Caco-2 (cell line): ENCODE results near the gene CDSN. TPM values are rescaled to one million over a fixed set of nuclear protein-coding genes. Genes with fewer than 3 reads are reported as not detected.

Experiments used
- BruUV-seq: library from RNA; stranded (reverse); fragments of 400-500 nt; replicated peaks from 2 replicates; lab custom pipeline; 2021; lab: Mats Ljungman, UMichigan
- CTCF ChIA-PET: fragments of 300-600 bp; sonication (Branson Sonifier 250); formaldehyde crosslinking; loops from one replicate; lab custom pipeline; 2022; ENCODE audit warnings: antibody characterized with exemption; lab: Charles Lee
- POLR2A ChIA-PET: fragments of 300-600 bp; sonication (Branson Sonifier 250); formaldehyde crosslinking; loops from one replicate; lab custom pipeline; 2022; ENCODE audit warnings: antibody characterized with exemption; lab: Charles Lee
- DNase-seq, 2 experiments: peaks; one replicate each; pipeline versions ENCODE4 v3.0.0 to v3.0.0-alpha.2; 2020 to 2022
- H3K27me3 ChIP-seq: replicated peaks from 2 replicates; pipeline ENCODE4 v1.6.0; 2011; ENCODE audit warnings: low read length; ENCODE audit not compliant: control insufficient read depth, insufficient read depth
- H3K36me3 ChIP-seq: 2 replicates; pipeline ENCODE4 v1.5.1; 2011; ENCODE audit warnings: low read length; ENCODE audit not compliant: control insufficient read depth, insufficient read depth
- H3K4me1 ChIP-seq: fragments of 250-450 bp; sonication (Bioruptor Pico); 2 replicates; pipeline ENCODE4 v1.5.1; 2020; ENCODE audit warnings: mild to moderate bottlenecking
- H3K4me3 ChIP-seq: 2 replicates; pipeline ENCODE4 v1.5.1; 2011; ENCODE audit warnings: low read depth, mild to moderate bottlenecking, control low read depth, low read length
- H3K9me3 ChIP-seq: fragments of 250-450 bp; sonication (Bioruptor Pico); 2 replicates; pipeline ENCODE4 v1.5.1; 2020; ENCODE audit warnings: mild to moderate bottlenecking, moderate library complexity
- H3K27ac Mint-ChIP-seq: one replicate; pipeline ENCODE4 v1.8.0; 2022; ENCODE audit warnings: mixed read lengths; ENCODE audit not compliant: unreplicated experiment
- H3K27me3 Mint-ChIP-seq: one replicate; pipeline ENCODE4 v1.8.0; 2022; ENCODE audit warnings: mixed read lengths; ENCODE audit not compliant: insufficient read depth, unreplicated experiment
- H3K36me3 Mint-ChIP-seq: one replicate; pipeline ENCODE4 v1.8.0; 2022; ENCODE audit warnings: mild to moderate bottlenecking, mixed read lengths; ENCODE audit not compliant: insufficient read depth, unreplicated experiment
- H3K4me1 Mint-ChIP-seq: one replicate; pipeline ENCODE4 v1.8.0; 2022; ENCODE audit warnings: low read depth, mixed read lengths; ENCODE audit not compliant: unreplicated experiment
- H3K4me3 Mint-ChIP-seq: one replicate; pipeline ENCODE4 v1.8.0; 2022; ENCODE audit warnings: mild to moderate bottlenecking, moderate library complexity, mixed read lengths; ENCODE audit not compliant: unreplicated experiment
- H3K9me3 Mint-ChIP-seq: one replicate; pipeline ENCODE4 v1.8.0; 2022; ENCODE audit warnings: mixed read lengths; ENCODE audit not compliant: unreplicated experiment
- intact Hi-C: fragments of 100-400 bp; cut with micrococcal nuclease; formaldehyde crosslinking; loops from one replicate; pipeline ENCODE4 v1.10.0; 2022; ENCODE audit not compliant: unreplicated experiment
- total RNA-seq: library from RNA; stranded (reverse); gene quantifications from 2 replicates; pipeline ENCODE4 v1.2.3, GENCODE V29; 2022
- TF ChIP-seq, protein P1 (sequence below), 2 experiments: fragments of 200-600 bp in 1 of 2; IDR thresholded peaks; 1 replicate in 1 of 2; 2 replicates in 1 of 2; pipeline versions ENCODE4 v1.5.1 to v1.8.0; 2011 to 2022; ENCODE audit warnings: antibody characterized with exemption in 1 of 2, control low read depth in 1 of 2, inconsistent platforms in 1 of 2, low read depth in 1 of 2, low read length in 1 of 2, mild to moderate bottlenecking in 1 of 2, moderate library complexity in 1 of 2; ENCODE audit not compliant: insufficient read depth in 1 of 2, severe bottlenecking in 1 of 2, unreplicated experiment in 1 of 2

CDSN gene
- total RNA-seq, 1 experiment from 2014 or later: not detected

DNA sequence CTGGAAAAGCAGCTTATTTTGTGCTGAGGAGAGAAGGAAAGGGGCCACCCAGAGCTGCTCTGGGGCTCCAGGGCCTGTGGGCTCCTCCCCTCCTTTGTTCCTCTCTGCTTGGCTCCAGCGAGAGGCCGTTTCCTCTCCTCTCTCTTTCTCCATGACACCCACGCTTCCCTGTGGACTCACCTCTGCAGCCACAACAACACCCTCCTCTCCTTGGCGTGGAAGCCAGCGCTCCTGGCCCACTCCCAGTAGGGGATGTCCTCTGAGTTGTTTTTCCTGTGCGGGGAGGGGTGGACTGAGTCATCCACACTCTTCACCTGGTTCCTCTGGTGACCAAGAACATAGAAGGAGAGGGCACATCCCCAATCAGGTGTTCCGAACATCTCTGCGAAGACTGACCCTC lies 4.9 kb upstream of the CDSN start:
- POLR2A ChIA-PET: no interaction called here
- CTCF ChIA-PET: no interaction called here
- intact Hi-C loops: no loop called here

DNA sequence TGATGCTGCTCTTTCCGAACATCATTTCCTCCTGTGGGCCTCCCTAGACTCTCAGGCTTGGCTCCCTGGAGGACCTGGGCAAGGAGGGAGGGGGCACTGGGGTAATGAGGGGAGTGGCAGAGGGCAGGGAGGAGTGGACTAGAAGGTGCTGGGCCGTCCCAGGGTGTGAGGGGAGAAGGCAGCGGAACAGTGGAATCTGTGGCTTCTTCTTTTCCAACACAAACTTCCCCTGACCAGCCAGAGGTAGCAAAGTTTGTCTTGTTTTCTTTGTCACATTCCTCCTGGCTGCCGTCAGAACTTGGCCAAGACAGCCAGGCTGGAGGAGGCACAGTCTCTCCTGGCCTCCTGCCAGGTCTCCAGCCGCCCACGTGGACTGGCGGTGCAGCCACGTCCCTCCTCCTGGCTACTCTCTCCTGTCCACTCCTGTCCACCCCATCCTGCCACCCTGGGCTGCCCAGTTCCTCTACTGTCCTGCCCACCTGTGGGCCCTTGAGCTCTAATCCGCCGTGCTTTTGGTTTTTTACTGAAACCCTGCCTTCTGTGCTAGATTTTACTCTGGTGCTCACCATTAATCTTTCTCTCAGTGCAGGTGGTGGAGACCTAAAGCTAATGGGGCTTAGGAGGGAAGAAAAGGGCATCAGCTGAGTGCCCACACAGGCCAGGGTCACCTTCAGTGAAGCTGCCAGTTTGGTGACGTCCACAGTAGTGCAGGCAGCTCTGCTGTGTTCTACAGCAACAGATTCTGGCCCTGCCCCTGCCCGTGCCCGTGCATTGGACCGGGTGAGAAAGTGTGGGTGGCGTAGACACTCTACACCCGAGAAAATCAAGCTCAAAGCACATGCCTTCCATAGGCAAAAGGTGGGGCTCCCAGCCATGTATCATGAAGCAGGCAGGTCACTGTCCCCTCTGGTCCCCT lies 2.8 kb upstream of the CDSN start:
- Mint-ChIP-seq H3K27me3 (no peaks in the 10 kb centered on the region), H3K4me1 (peaks cover 17% of the 10 kb centered on the region), H3K36me3 (peaks cover 4% of the 10 kb centered on the region), H3K4me3 (no peak overlapping the region), H3K27ac (no peak overlapping the region), H3K9me3 (no peaks in the 10 kb centered on the region)
- Histone ChIP-seq H3K9me3 (no peaks in the 10 kb centered on the region), H3K36me3 (no peaks in the 10 kb centered on the region), H3K4me1 (no peaks in the 10 kb centered on the region), H3K4me3 (no peak overlapping the region), H3K27me3 (no peaks in the 10 kb centered on the region)
- TF ChIP-seq, protein P1, sequence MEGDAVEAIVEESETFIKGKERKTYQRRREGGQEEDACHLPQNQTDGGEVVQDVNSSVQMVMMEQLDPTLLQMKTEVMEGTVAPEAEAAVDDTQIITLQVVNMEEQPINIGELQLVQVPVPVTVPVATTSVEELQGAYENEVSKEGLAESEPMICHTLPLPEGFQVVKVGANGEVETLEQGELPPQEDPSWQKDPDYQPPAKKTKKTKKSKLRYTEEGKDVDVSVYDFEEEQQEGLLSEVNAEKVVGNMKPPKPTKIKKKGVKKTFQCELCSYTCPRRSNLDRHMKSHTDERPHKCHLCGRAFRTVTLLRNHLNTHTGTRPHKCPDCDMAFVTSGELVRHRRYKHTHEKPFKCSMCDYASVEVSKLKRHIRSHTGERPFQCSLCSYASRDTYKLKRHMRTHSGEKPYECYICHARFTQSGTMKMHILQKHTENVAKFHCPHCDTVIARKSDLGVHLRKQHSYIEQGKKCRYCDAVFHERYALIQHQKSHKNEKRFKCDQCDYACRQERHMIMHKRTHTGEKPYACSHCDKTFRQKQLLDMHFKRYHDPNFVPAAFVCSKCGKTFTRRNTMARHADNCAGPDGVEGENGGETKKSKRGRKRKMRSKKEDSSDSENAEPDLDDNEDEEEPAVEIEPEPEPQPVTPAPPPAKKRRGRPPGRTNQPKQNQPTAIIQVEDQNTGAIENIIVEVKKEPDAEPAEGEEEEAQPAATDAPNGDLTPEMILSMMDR (IDR thresholded peaks at IDR 0.05; ENCODE audit: insufficient read depth in 1 of 2, low read depth in 1 of 2, low read length in 1 of 2, severe bottlenecking in 1 of 2, unreplicated experiment in 1 of 2): no peak
- POLR2A ChIA-PET: no interaction called here
- no peak for DNase-seq
- no TSS peak for BruUV-seq
- CTCF ChIA-PET: interaction anchor here (1.0 kb wide), 1 partner anchor 29 kb away, joined by 3 read pairs; no protein-coding TSS in a partner anchor
- intact Hi-C loops: no loop called here

More for the DNA sequence above, 4.9 kb upstream of the CDSN start:
- no peaks in the 10 kb centered on the region for H3K9me3 ChIP-seq
- H3K36me3 ChIP-seq: no peaks in the 10 kb centered on the region
- Mint-ChIP-seq H3K36me3 (peaks cover 5% of the 10 kb centered on the region), H3K9me3 (no peaks in the 10 kb centered on the region), H3K27me3 (peaks cover 6% of the 10 kb centered on the region), H3K4me3 (no peak overlapping the region), H3K4me1 (peaks cover 17% of the 10 kb centered on the region), H3K27ac (no peak overlapping the region)
- BruUV-seq: no TSS peak
- H3K4me1 ChIP-seq: no peaks in the 10 kb centered on the region
- H3K27me3 ChIP-seq: no peaks in the 10 kb centered on the region
- H3K4me3 ChIP-seq: no peak overlapping the region
- TF ChIP-seq, protein P1 (IDR thresholded peaks at IDR 0.05; ENCODE audit: insufficient read depth in 1 of 2, low read depth in 1 of 2, low read length in 1 of 2, severe bottlenecking in 1 of 2, unreplicated experiment in 1 of 2): no peak
- no peak for DNase-seq

DNA sequence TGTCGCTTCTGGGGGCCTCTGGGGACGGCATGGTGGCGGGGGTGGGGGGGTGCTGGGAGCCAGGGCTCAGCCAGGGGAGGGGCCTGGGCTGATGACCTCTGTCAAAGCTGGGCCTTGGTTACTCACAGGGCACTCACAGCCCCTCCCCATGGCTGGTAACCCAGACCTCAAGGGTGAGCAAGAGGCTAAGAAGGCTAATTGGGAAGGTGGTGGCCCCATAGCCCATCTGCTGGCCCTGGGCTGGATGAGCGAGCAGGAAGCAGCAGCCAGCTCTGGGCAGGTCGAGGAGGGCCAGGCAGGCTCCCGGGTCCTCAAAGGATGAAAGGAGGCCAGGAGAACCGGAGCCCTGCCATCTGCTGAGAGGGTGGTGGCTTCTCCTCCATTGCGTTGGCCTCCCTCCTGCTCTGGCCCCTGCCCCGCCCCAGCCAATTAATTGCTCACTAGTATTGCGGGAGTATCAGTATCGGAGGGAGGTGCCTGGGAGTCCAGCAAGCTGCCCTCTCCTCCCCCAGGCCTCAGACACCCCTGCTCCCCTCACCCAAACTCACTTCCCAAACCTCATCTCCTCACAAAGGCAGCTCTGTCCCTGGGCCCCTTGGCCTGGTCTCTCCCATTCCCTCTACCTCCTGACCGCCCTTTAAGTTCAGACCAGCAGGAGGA lies 1.0 kb upstream of the CDSN start:
- Histone ChIP-seq H3K27me3 (no peaks in the 10 kb centered on the region), H3K4me1 (no peaks in the 10 kb centered on the region), H3K4me3 (no peak overlapping the region), H3K36me3 (no peaks in the 10 kb centered on the region), H3K9me3 (no peaks in the 10 kb centered on the region)
- intact Hi-C loops: no loop called here
- BruUV-seq: no TSS peak
- Mint-ChIP-seq H3K4me3 (no peak overlapping the region), H3K27ac (no peak overlapping the region), H3K9me3 (no peaks in the 10 kb centered on the region), H3K4me1 (peaks cover 10% of the 10 kb centered on the region), H3K36me3 (no peaks in the 10 kb centered on the region), H3K27me3 (no peaks in the 10 kb centered on the region)
- ChIA-PET CTCF (no interaction called here), POLR2A (no interaction called here)
- TF ChIP-seq, protein P1 (IDR thresholded peaks at IDR 0.05; ENCODE audit: insufficient read depth in 1 of 2, low read depth in 1 of 2, low read length in 1 of 2, severe bottlenecking in 1 of 2, unreplicated experiment in 1 of 2): no peak
- DNase-seq: no peak
